GM19239 (cell line): ENCODE data around the gene C1QBP.
A peak's percentile ranks its signal among the peaks of the same experiment; 100 is the strongest.
"Not testable (repeated sequence)": the region's sequence is repeated elsewhere in the genome, so short reads cannot be mapped to it uniquely, and the experiment has no call there.

ENCODE experiments used
- DNase-seq: peaks from one replicate; pipeline ENCODE4 v3.0.0; 2011; ENCODE audit warnings: low spot score; ENCODE audit not compliant: insufficient read length
- FAIRE-seq: peaks from 2 replicates; lab custom pipeline; 2011; peaks lifted over from hg19 to GRCh38; lab: Jason Lieb, UNC

Gene C1QBP

DNA sequence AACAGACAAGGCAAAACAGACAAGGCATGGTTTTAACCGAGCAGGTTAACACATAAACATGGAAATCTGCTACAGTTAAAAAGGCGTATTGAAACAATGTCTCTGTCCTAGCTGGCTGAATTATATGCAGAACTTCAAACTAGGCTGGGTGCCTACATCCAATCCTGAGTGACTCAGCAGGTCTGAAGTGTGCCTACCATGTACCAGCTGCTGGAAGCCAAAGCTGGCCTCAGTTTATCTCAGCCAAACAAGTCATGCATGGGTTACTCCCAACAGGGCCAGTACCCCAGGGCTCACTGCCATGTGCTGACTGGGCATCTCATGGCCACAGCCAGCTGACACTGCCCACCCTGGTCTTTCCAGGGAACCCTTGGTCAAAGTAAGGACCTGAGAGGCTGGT is 4.0 kb downstream of the C1QBP start:
- DNase-seq: no peak
- FAIRE-seq: no peak

DNA sequence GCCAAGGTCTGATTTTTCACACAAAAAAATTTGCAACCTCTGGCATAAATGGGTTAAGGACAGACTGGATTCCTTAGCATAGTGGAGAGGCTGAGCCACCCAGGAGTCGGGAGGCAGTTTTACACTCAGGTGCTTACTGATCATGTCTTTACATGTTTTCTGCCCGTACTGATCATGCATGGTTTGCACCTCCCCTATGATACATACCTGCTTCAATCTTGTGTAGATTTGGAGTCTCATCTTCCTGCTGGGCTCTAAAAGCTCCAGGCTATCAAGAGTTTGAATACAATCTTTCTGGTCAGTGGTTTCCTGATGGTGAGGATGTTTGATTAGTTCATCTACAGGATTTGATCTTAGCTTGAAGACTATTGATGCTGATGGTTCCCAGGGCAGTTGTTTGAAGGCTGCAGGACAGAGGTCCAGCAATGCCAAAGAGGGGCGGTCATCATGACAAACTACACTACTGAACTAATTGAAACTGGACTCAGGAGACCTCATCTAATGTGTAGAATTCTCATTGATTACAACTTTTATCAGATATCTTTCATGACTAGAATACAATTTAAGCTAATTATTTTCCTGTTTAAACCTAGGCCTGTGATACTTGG is 6.9 kb downstream of the C1QBP start:
- DNase-seq (no peak), FAIRE-seq (no peak)

DNA sequence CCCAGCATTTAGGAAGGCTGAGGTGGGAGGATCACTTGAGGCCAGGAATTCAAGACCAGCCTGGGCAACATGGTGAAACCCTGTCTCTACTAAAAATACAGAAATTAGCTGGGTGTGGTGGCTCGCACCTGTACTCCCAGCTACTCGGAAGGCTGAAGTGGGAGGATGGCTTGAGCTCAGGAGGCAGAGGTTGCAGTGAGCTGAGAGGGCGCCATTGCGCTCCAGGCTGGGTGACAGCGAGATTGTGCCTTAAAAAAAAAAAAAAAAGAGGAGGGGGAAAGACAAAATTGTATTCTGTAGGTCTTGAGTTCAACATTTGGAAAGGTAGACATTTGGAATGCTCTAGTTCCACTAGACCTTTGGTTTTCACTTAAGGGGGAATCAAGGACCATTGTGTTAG is 7.7 kb downstream of the C1QBP start:
- DNase-seq: not testable (repeated sequence)

DNA sequence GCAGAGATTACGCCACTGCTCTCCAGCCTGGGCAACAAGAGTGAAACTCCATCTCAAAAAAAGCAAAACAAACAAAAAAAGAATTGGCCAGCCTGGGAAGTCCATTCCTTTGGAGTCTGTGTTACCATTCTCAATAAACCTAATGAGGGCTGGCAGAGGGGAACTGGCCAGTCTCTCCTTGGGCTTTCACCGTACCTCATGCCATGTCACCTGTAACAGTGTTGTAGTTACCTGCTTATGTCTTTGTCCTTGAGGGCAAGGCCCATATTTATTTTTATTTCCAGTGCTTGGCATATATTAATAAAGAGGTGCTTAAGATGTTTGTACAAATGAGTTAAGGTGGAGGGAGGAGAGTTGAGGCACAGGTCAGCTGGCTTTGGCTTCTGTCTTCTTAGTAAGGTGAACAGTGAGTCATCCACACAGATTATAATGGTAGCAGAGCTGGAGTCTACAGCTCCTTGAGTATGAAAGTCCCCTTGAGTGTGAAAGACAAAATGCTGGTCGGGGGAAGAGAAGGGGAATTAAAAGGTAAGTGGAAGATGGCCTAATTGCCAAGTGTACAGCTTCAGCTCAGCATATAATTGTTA is 8.4 kb downstream of the C1QBP start:
- FAIRE-seq (no peak), DNase-seq (no peak)

More for the DNA sequence above, 7.7 kb downstream of the C1QBP start:
- not testable (repeated sequence) for FAIRE-seq

DNA sequence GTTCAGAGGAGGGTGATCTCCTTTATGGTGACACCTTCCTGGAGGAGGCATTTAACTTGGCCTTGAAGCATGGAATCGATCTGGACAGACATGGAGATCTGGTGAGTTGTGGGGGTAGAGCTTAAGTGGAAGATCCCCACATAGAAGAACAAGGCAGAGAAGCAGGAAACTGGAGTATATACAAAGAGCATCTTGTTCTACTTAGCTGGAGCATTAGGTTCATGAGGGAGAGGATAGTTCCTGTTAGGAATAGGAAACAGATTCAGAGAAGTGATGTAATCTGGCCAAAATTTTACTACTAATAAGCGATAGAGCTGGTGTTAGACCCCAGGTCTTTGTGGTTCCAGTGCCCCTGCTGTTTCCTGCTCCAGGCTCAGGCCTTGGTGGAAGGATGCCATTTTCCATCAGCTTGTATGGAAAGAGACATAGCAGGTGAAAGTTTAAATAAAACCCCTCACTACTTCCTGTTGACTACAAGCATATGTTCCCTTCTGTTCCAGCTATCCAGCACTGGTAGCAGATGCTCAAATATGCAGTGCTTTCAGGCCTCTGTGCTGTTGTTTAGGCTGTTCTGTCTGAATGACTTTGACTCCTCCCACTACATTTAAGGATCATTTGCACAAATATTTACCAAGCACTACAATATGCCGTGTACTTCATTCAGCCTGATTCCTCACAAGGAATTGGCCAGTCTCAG is 9.6 kb downstream of the C1QBP start:
- FAIRE-seq: no peak

DNA sequence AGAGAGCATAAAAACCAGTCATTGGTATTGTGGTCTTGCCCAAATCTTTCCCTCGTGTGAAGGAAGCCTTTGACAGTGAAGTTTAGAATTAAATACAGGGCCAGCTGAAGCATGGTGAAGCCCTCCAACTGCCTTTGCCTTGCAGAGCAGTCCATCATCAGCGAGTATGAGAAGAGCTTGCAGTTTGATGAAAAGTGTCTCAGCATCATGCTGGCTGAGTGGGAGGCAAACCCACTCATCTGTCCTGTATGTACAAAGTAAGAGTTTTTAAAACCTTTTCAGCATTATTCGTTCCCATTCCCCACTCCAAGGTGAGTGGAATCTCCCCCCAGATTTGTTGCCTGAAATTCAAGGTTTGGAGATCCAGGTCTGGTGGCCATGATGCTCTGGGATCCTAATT is 13.1 kb downstream of the C1QBP start:
- no peak for FAIRE-seq
- DNase-seq: no peak

More for the DNA sequence above, 9.6 kb downstream of the C1QBP start:
- DNase-seq: no peak

DNA sequence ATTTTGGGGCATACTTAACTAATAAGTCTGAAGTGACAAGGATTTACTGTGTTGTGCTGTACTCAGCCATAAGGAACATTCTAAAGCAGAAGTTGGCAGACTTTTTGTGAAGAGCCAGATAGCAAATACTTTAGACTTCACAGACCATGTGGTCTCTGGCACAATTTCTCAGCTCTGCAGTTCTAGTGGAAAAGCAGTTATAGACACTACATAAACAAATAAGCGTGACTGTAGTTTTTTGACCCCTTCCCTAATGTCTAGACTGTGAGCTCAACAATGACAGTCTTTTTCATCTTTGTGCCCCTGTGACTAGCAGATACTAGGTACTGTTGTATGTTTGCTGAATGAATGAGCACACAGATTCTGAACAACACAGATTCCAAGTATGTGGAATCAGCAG is 14.0 kb downstream of the C1QBP start:
- DNase-seq (no peak), FAIRE-seq (no peak)

DNA sequence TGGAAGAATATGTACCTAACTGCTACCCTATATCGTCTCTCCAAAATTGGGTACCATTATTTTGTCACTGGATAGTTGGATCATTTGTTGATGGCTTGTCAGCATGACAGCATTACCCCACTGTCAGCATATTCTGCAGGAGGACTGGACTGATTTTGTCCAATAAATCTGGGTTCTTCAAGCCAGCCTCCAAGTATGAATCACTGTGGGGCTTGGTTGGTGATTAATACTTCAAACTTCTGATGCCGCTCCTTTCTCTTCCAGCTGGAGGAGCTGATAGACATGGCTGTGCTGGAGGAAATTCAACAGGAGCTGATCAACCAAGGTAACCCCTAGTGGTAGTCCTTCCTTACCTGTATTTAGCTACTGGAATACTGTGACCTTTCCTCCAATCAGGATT is 16.4 kb downstream of the C1QBP start:
- FAIRE-seq: no peak
- DNase-seq: no peak

DNA sequence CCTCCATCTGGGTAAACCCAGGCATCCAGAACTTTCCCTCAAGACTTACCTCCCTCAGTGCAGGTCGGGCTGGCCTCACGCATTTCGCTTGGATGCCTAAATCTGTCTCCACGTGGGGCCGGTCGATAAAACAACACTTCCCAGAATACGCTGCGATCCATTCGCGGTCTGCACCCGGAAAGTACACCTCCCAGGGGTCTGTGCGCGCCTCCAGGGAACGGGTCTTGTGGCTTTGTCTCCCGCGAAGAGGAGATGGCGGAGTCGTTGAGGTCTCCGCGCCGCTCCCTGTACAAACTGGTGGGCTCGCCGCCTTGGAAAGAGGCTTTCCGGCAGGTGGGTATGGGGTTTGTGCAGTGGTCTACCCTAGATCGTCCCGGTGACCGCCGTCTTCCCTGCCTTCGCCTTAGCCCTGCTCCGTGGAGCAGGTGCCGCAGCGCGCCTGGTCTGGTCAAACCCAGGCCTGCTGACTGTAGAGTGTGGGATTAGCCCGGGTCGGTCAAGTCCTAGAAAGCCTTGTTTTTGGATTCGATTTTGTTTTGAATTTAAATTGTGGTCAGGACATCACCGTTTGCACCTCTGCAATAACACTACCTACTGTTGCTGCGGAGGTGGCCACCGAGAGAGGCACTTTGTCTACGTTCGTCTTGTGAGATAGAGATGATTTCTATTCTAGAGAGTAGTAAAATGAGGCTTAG is 18.8 kb downstream of the C1QBP start, which contains the start of gene RPAIN:
Gene RPAIN (plus strand): TSS at position 224 of the 695 bp plus-strand sequence. CDS start 29 bp downstream, at position 253.
- peak; percentile 47 for DNase-seq
- FAIRE-seq: peak; percentile 61

DNA sequence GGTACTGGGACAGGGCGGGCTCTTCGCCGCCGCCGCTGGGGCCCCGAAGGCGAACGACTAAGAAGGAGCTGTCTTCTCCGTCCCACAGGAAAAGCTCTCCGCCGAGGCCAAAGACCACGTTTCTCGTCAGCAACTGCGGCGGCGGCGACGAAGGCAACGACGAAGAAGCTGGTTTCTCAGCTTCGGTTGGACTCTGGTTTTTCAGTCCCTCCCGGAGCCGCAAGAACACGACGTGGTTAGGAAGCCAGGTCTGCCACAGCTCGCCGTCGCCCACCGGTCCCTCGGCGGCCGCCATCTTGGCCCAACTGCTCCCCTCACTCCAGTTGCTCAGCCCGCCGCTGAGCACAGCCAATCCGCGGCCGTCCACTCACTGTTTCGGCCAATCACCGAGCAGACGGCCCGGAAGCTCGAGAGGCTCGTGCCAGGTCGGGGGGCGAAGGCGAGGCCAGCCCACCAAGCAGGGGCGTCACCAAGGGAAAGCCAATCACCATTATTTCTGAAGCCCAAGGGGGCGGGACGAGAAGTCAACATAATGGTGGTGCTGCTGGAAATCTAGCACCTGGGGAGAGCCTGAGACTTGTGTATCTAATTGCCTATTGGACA is 19.5 kb downstream of the C1QBP start, which contains the start of gene NUP88:
Gene NUP88 (minus strand): TSS at position 307 of the 603 bp plus-strand sequence. CDS start 12 bp downstream, at position 295.
- FAIRE-seq: peak; percentile 99
- peak; percentile 82 for DNase-seq

DNA sequence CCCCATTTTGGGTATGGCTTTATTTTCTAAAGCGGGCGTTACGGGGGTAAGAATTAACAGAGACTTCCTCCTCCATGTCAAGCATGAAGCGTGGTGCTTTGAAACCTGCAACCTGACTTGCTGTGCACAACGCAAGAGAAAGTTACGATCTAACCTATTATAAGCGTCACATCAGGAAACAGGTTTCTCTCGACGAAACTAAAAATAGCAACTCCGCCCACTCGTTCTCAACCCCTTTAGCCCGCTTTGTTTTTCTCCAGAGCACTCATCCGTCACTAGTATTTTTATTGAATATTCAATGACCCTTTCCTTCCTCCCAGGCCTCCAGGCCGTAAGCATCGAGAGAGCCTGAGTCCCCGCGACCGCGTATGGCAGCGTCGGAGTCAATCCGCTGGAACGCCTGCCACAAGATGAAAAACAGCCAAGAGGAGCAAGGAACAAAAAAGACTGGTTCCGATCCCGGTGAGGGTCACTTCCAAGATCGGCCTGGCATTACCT is 20.0 kb downstream of the C1QBP start:
- peak; percentile 96 for FAIRE-seq
- peak; percentile 48 for DNase-seq

DNA sequence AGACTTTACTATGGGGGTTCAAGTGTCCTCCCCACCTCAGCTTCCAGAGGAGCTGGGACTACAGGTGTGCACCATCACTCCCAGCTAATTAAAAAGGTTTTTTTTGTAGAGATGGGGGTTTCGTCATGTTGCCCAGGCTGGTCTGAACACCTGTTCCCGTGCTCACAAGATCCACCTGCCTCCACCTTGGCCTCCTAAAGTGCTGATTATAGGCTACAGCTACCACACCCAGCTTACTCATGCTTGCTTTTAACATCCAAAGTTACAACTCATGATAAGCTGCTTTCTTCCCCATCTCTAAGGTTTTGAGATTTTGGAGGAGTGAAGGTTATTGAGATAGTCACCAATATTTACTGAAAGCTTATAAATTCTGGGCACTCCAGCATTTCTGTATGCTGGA is 22.1 kb downstream of the C1QBP start:
- DNase-seq: no peak

DNA sequence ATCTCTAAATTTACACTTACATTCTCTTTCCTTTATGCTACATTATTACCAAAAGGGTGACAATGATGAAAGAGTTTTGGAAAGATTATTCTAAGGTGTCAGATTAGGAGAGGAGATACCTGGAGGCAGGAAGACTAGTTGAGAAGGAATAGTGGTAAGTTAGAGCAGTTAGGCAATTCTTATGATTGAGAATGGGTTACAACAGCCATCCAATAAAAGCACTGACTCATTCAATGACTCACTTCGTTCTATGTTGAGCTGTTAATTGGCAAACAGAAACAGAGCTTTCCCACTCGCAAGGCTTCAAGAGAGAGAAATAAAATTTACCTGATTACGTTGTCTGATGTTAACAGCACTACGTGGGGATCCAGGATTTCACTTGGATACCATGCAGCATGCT is 25.3 kb downstream of the C1QBP start:
- no peak for FAIRE-seq
- no peak for DNase-seq

More for the DNA sequence above, 22.1 kb downstream of the C1QBP start:
- FAIRE-seq: no peak

DNA sequence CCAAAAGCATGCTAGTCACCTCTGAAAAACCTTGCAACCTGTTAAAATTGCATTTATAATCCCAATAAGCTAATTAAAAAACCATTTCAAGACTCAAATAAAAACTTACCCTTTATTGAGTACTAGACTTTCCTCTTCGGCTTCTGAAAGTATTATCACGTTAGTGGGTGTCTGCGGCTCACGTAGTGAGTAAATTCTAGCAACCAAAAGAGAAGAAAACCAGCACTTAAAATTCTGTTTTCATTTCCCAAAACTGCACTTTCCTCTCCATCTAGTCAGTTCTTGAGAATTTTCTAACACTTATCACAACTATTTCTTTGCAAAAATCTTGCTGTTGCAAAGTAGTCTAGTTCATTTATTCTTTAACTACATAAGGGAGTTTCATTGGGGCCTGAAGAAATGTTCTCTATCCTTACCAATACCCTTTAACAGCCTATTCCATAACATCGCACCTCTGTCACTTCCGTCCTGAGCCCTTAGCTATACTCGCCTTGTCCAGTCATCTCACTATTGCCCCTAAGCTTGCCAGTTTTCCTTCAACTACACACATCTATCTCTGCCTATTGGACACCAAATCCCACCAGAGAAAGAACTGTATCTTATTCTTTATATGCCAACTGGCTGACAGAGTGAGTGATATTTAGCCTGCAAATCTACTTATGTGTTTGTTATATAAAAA is 28.2 kb downstream of the C1QBP start:
- DNase-seq: no peak
- FAIRE-seq: no peak

DNA sequence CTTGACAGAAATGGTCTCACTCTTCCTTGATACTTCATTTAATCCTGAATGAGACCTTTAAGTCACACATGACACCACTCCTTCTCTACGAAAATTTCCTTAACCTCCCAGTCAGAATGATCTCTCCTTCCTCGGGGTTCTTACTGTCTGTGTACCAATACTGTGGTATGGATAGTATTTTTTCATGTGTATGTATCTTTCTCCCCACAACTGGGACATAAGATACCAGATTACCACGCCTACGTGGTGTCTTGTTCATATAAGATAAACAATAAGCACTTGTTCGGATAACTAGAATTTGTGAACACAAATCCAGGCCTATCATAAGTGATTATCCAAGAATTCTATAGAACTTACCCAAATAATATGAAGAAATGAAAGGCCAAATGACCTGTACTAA is 30.8 kb downstream of the C1QBP start:
- no peak for DNase-seq
- no peak for FAIRE-seq

DNA sequence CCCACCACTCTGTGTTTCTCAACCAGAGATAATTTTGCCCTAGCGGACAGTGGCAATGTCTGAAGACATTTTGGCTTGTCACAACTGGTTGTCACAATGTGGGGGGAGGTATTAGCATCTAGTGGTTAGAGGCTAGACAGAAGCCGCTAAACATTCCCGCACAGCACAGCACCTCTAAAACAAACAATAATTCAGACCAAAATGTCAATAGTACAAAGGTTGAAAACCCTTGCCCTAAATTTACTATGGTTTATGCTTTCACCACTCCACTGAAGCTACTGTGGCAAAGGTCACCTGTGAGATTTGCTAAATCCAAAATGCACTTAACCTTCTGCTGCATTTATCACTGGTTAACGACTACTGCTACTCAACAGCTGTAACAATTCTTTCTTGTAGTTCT is 33.6 kb downstream of the C1QBP start:
- FAIRE-seq (no peak), DNase-seq (no peak)

DNA sequence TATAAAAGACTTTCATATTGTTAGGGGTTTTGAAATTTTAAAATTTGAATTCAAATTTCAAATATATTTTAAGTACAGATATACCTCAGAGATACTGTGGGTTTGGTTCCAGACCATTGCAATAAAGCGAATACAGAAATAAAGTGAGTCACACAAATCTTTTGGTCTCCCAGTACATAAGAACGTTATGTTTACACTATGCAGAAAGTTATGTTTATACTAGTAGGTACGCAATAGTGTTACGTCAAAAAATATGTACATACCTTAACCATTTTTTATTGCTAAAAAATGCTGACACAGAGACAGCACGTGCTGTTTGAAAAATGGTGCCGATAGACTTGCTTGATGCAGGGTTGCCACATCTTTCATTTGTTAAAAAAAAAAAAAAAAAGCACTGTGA is 39.2 kb downstream of the C1QBP start:
- no peak for FAIRE-seq
- DNase-seq: no peak

DNA sequence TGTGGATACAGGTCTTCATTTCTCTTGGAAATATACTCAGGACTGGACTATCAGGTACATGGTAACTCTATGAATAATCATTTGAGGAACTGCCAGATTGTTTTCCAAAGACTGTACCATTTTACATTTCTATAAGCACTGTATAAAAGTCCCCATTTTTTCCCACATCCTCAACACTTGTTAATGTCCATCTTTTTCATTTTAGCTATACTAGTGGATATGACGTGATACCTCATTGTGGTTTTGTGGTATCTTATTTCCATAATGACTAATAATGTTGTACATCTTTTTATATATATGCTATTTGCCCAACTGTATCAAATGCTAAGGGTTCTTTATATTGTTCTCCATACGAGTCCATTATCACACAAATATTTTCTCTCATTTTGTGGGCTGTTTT is 42.3 kb downstream of the C1QBP start:
- DNase-seq: no peak
- no peak for FAIRE-seq

DNA sequence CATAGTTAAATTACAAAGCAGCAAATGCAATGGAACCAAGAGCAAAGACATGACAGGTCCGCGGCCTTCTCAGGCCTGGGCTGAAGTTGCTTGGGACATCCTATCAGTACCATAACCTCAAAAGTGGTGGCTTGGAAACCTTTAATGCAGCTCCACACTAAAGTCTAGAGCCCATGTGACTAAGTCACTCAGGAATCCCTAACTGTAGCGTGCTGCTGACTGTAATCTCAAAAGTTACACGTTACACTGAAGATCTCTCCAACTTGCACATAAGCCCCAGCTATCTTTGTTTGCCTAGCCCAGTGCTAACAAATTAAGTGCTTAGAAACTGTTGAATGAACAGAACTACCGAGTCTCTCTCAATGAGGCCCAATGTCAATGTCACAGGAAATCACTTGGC is 47.3 kb downstream of the C1QBP start:
- FAIRE-seq (no peak), DNase-seq (no peak)
